ENCODE results near the gene SHROOM3. TPM values are rescaled to one million over a fixed set of nuclear protein-coding genes. Genes with fewer than 3 reads are reported as not detected.

The SHROOM3 gene
- total and polyA plus RNA-seq, 2 of the 13 experiments (the other 11 are each of a cell fraction or from before 2014, with no cell fraction given) = 0.01 TPM; not detected in 1

- TF ChIP-seq, protein P1, sequence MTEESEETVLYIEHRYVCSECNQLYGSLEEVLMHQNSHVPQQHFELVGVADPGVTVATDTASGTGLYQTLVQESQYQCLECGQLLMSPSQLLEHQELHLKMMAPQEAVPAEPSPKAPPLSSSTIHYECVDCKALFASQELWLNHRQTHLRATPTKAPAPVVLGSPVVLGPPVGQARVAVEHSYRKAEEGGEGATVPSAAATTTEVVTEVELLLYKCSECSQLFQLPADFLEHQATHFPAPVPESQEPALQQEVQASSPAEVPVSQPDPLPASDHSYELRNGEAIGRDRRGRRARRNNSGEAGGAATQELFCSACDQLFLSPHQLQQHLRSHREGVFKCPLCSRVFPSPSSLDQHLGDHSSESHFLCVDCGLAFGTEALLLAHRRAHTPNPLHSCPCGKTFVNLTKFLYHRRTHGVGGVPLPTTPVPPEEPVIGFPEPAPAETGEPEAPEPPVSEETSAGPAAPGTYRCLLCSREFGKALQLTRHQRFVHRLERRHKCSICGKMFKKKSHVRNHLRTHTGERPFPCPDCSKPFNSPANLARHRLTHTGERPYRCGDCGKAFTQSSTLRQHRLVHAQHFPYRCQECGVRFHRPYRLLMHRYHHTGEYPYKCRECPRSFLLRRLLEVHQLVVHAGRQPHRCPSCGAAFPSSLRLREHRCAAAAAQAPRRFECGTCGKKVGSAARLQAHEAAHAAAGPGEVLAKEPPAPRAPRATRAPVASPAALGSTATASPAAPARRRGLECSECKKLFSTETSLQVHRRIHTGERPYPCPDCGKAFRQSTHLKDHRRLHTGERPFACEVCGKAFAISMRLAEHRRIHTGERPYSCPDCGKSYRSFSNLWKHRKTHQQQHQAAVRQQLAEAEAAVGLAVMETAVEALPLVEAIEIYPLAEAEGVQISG (CRISPR knock-in tag; IDR thresholded peaks at IDR 0.05) = no peak
- TF ChIP-seq ZNF274 (CRISPR knock-in tag; IDR thresholded peaks at IDR 0.05) (no peak), ZFYVE20 (CRISPR knock-in tag; IDR thresholded peaks at IDR 0.05; ENCODE audit: borderline replicate concordance, low read depth) (no peak)
Measured at GRCh38 chr4:76518241-76518640, 83.2 kb downstream of the SHROOM3 start (continued).

- Histone ChIP-seq H3K27ac (ENCODE audit: extremely low read length, insufficient read depth, low read length) (no peak overlapping the region), H3K4me1 (ENCODE audit: insufficient read depth, low read length) (peaks cover 20% of the 10 kb centered on the region), H3K36me3 (replicated peaks in 1 of 2; ENCODE audit: control insufficient read depth in 1 of 2, insufficient read depth in 2 of 2, low read length in 2 of 2) (no peaks in the 10 kb centered on the region), H3K9ac (ENCODE audit: insufficient read depth, low read depth, low read length) (no peak overlapping the region), H3K27me3 (ENCODE audit: control insufficient read depth in 1 of 2, insufficient read depth in 2 of 2, low read length in 2 of 2) (peaks cover 0 to 8% of the 10 kb centered on the region in 2 experiments; a peak in 2 of 5 replicates), H3K4me2 (ENCODE audit: low read depth, low read length) (no peak overlapping the region), H2AFZ (ENCODE audit: low read length) (no peak overlapping the region), H3K9me3 (ENCODE audit: low read length) (no peaks in the 10 kb centered on the region), H4K20me1 (ENCODE audit: insufficient read depth, low read length) (no peaks in the 10 kb centered on the region), H3K4me3 (replicated peaks in 1 of 3; ENCODE audit: insufficient read depth in 1 of 3, low read depth in 2 of 3, low read length in 3 of 3) (no peak overlapping the region), H3K79me2 (ENCODE audit: insufficient read depth, low read length) (no peaks in the 10 kb centered on the region)
- DNase-seq (ENCODE audit: low spot score) (no peak), ATAC-seq (no peak), FAIRE-seq (no peak)
- BruUV-seq (replicated peaks) = no TSS peak
- intact Hi-C loops (cut with micrococcal nuclease; ENCODE audit: unreplicated experiment) = no loop called here
- WGBS (ENCODE audit: low lambda C conversion rate) = 3% methylated on average over 6 of the region's 6 CpGs
- in situ Hi-C loops (cut with HindIII; ENCODE audit: extremely low pct_ligation_motif_present, low pct_unique_long_range_greater_than_20kb) = no loop called here
- ChIA-PET CTCF (ENCODE audit: low intra/inter-chr PET ratio, low total read pairs) (no interaction called here), POLR2A (no interaction called here)
- no peak for TF ChIP-seq IKZF1 (IDR thresholded peaks at IDR 0.05)
- TF ChIP-seq MTF2 (CRISPR knock-in tag; IDR thresholded peaks at IDR 0.05; ENCODE audit: borderline replicate concordance) = no peak
- no peak for TF ChIP-seq SNAPC2 (CRISPR knock-in tag; IDR thresholded peaks at IDR 0.05)
- no peak for TF ChIP-seq ZNF674 (CRISPR knock-in tag; IDR thresholded peaks at IDR 0.05; ENCODE audit: low read depth)
- no peak for TF ChIP-seq ZBTB42 (CRISPR knock-in tag; IDR thresholded peaks at IDR 0.05)
- TF ChIP-seq, protein P2, sequence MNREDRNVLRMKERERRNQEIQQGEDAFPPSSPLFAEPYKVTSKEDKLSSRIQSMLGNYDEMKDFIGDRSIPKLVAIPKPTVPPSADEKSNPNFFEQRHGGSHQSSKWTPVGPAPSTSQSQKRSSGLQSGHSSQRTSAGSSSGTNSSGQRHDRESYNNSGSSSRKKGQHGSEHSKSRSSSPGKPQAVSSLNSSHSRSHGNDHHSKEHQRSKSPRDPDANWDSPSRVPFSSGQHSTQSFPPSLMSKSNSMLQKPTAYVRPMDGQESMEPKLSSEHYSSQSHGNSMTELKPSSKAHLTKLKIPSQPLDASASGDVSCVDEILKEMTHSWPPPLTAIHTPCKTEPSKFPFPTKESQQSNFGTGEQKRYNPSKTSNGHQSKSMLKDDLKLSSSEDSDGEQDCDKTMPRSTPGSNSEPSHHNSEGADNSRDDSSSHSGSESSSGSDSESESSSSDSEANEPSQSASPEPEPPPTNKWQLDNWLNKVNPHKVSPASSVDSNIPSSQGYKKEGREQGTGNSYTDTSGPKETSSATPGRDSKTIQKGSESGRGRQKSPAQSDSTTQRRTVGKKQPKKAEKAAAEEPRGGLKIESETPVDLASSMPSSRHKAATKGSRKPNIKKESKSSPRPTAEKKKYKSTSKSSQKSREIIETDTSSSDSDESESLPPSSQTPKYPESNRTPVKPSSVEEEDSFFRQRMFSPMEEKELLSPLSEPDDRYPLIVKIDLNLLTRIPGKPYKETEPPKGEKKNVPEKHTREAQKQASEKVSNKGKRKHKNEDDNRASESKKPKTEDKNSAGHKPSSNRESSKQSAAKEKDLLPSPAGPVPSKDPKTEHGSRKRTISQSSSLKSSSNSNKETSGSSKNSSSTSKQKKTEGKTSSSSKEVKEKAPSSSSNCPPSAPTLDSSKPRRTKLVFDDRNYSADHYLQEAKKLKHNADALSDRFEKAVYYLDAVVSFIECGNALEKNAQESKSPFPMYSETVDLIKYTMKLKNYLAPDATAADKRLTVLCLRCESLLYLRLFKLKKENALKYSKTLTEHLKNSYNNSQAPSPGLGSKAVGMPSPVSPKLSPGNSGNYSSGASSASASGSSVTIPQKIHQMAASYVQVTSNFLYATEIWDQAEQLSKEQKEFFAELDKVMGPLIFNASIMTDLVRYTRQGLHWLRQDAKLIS (CRISPR knock-in tag; IDR thresholded peaks at IDR 0.05) = no peak
- no peak for TF ChIP-seq MAF1 (CRISPR knock-in tag; IDR thresholded peaks at IDR 0.05; ENCODE audit: borderline replicate concordance)
- no peak for TF ChIP-seq PCBP2 (optimal IDR thresholded peaks at IDR 0.05; ENCODE audit: low read depth, low read length, poor library complexity, severe bottlenecking)
- TF ChIP-seq STAT5B (CRISPR knock-in tag; IDR thresholded peaks at IDR 0.05) = no peak
- TF ChIP-seq SIN3B (IDR thresholded peaks at IDR 0.05; ENCODE audit: low read length) = no peak
- no peak for TF ChIP-seq KMT2B (CRISPR knock-in tag; IDR thresholded peaks at IDR 0.05)
- TF ChIP-seq ZNF761 (CRISPR knock-in tag; conservative IDR thresholded peaks at IDR 0.05) = no peak
- TF ChIP-seq ERF (CRISPR knock-in tag; IDR thresholded peaks at IDR 0.05) = no peak
- TF ChIP-seq HNRNPLL (IDR thresholded peaks at IDR 0.05; ENCODE audit: low read depth, low read length, poor library complexity, severe bottlenecking) = no peak
Measured at GRCh38 chr4:76523593-76523992, 88.6 kb downstream of the SHROOM3 start.

Data from HepG2 (cell line).